ENCODE data around the gene SND1.

SND1 gene

GRCh38 chr7:127873715-127874636, 222.0 kb downstream of the SND1 start:
- no peak for DNase-seq

- DNase-seq: no peak
These were observed 223.1 kb downstream of the SND1 start for GRCh38 chr7:127874951-127875608.

GRCh38 chr7:127876393-127876792, 224.4 kb downstream of the SND1 start:
- DNase-seq: no peak

- no peak for DNase-seq
These were observed 226.0 kb downstream of the SND1 start for GRCh38 chr7:127877951-127878350.

- DNase-seq: no peak
These were observed 226.8 kb downstream of the SND1 start for GRCh38 chr7:127878791-127879190.

GRCh38 chr7:127879436-127879835, 227.4 kb downstream of the SND1 start:
- no peak for DNase-seq

- DNase-seq: no peak
These were observed 227.9 kb downstream of the SND1 start for GRCh38 chr7:127879942-127880341.

- DNase-seq: no peak
These were observed 228.5 kb downstream of the SND1 start for GRCh38 chr7:127880454-127880853.

GRCh38 chr7:127881564-127881963, 229.6 kb downstream of the SND1 start:
- DNase-seq: no peak

GRCh38 chr7:127882313-127882920, 230.4 kb downstream of the SND1 start:
- DNase-seq: no peak

GRCh38 chr7:127884066-127884559, 232.1 kb downstream of the SND1 start:
- DNase-seq: no peak

- DNase-seq: no peak
These were observed 233.3 kb downstream of the SND1 start for GRCh38 chr7:127885222-127885772.

GRCh38 chr7:127885843-127886242, 233.8 kb downstream of the SND1 start:
- no peak for DNase-seq

GRCh38 chr7:127886248-127886647, 234.3 kb downstream of the SND1 start:
- DNase-seq: no peak

GRCh38 chr7:127887096-127887495, 235.1 kb downstream of the SND1 start:
- no peak for DNase-seq

- DNase-seq: no peak
These were observed 235.6 kb downstream of the SND1 start for GRCh38 chr7:127887631-127888030.

- no peak for DNase-seq
These were observed 236.4 kb downstream of the SND1 start for GRCh38 chr7:127888411-127888810.

GRCh38 chr7:127888825-127889224, 236.8 kb downstream of the SND1 start:
- DNase-seq: no peak

GRCh38 chr7:127889677-127890076, 237.7 kb downstream of the SND1 start:
- DNase-seq: no peak

- no peak for DNase-seq
These were observed 238.7 kb downstream of the SND1 start for GRCh38 chr7:127890726-127891125.

- DNase-seq: no peak
These were observed 239.2 kb downstream of the SND1 start for GRCh38 chr7:127891144-127891543.

- DNase-seq: no peak
These were observed 240.0 kb downstream of the SND1 start for GRCh38 chr7:127891854-127892438.

Data from effector CD8-positive, alpha-beta T cell (primary cell).